DMS53 (cell line): ENCODE measurements around the gene UBR3.

Experiments
- DNase-seq: peaks from one replicate; lab custom pipeline; 2025; lab: John Stamatoyannopoulos, UW

UBR3 gene

GRCh38 chr2:170005702-170006101 is 178.4 kb downstream of the UBR3 start:
- DNase-seq: peak; percentile 27

DNA sequence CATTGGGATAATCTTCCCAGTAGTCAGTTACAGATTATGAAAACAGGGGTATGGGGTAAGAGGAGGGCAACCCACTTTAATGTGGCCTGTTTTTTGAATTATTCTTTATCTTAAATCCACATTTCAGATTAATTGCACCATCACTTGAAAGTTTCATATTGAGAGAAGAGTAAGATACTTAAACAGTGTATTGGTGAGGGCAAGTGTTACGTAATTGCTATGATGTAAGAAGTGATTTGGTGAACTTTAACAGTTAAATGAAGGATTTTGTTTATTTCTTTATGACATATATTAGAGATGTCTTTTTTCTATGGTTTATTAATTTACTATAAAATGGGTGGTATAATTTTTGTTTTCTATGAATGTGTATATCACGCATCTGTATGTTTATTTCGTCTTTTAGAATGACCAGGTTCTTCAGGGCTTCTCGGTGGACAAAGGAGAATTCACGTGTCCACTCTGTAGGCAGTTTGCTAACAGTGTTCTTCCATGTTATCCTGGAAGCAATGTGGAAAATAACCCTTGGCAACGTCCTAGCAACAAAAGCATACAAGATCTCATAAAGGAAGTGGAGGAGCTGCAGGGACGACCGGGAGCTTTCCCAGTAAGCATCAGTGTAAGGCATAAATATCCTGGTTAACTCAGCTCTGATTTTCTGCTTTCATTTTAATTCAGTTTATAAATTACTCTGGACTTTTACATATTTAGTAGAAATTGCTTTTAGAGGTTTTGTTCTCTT is 179.5 kb downstream of the UBR3 start:
- DNase-seq: no peak

DNA sequence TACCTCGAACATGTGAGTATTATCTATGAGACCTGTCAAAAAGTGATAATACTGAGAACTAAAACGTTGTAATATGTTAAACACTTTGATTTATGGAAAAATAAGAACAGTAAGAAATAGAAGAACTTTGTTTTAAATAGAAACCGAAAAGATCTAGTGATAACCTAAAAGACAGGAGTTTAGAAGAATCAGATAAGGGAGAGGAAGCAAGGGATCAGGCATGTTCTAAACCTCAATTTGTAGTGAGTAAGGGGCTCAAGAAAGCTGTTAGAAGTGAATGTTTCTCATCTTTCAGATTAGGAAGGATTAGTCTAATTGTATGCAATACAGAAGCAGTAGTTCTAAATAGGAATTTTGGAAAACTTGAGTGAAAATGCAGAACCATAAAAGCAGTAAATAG is 182.0 kb downstream of the UBR3 start:
- DNase-seq: no peak

- no peak for DNase-seq
Observed at GRCh38 chr2:170012773-170013172, 185.5 kb downstream of the UBR3 start.

GRCh38 chr2:170013802-170014551 is 186.7 kb downstream of the UBR3 start:
- DNase-seq: no peak

DNA sequence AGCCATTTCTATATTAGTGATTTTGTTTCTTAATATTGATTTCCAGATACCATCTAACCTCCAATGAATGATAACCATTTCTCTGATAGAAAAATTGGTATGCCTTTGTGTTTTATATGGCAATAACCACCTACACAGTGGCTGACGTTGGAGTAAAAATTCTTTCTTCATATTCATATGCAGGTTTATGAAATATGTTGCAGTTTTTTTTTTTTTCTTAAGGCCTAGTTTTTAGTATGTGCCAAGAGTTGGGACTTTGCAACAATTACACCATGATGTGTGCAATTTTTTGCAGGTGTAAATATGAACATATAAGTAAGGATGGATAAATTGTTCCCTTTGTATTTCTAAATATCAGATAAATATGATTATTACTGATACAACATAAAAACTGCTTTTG is 187.5 kb downstream of the UBR3 start:
- DNase-seq: no peak

- no peak for DNase-seq
Observed at GRCh38 chr2:170017860-170018532, 190.7 kb downstream of the UBR3 start.

- no peak for DNase-seq
Observed at GRCh38 chr2:170019060-170019805, 192.0 kb downstream of the UBR3 start.

GRCh38 chr2:170020777-170021176 is 193.5 kb downstream of the UBR3 start:
- DNase-seq: no peak

GRCh38 chr2:170022692-170023091 is 195.4 kb downstream of the UBR3 start:
- DNase-seq: peak; percentile 98

DNA sequence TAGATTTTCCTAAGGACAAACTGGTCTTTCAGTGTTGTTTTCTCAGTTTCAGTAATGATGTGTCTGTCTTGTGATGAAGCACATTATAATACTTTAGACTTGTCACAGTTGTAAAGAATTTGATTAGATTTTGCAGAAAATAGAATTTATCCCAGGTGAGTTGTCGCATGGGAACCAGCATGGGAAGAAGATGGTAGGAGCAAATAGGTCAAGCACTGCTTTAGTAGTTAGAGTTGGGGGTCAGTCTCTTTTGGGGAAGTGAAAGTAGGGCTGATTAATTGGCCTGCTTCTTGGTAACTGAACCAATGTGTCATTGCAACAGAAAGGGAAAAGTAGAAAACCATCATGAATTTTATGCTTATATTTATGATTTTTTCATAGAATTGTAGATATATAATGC is 197.5 kb downstream of the UBR3 start:
- no peak for DNase-seq

DNA sequence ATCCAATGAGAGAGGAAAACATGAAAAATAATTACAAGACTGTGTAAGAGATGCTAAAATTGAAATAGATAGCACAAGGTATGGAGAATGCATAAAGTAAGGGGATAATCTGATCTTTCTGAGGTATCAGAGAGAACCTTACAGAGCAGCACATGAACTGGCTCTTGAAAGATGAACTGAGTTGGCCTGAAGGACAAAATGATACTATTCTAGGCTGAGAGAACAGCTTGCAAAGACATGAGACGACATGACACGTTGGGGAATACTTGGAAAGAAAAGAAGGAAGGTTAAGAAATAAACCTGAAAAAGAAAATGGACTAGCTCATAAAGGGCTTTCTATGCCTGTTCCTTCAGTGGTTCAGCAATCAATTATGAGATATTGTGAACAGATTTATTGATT is 198.0 kb downstream of the UBR3 start:
- DNase-seq: no peak

DNA sequence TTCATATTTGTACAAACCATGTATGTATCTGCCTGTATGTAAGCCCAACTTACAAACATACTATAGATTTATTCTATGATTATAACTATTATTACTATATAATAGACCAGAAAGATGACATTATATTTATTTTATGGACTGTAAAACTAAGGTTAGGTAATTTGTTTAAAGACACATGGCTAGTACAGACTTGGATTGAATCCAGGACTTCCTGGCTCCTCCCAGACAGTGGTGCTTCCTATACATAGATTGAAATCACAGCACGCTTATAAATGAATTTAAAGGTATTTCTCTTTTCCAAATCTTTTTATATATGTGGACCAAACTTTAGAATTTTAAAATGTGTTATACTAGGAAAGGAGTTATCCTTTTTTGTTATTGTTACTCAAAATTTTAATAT is 199.1 kb downstream of the UBR3 start:
- DNase-seq: no peak

GRCh38 chr2:170029551-170029950 is 202.3 kb downstream of the UBR3 start:
- DNase-seq: no peak

- DNase-seq: no peak
Observed at GRCh38 chr2:170030040-170030439, 202.8 kb downstream of the UBR3 start.

DNA sequence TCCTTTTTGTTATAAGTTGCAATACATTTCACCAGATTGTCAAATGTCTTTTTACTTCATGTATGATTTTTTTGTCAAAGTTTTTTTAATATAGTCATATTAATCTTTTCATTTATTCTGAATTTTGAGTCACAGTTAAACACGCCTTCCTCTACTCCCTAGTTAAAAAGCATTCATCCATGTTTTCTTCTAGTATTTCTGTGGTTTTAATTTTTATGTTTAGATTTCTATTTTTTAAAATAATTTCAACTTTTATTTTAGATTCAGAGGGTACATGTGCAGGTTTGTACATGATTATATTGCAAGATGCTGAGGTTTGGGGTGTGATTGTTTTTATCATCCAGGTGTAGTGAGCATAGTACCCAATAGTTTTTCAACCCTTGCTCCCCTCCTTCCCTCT is 204.0 kb downstream of the UBR3 start:
- DNase-seq: no peak

DNA sequence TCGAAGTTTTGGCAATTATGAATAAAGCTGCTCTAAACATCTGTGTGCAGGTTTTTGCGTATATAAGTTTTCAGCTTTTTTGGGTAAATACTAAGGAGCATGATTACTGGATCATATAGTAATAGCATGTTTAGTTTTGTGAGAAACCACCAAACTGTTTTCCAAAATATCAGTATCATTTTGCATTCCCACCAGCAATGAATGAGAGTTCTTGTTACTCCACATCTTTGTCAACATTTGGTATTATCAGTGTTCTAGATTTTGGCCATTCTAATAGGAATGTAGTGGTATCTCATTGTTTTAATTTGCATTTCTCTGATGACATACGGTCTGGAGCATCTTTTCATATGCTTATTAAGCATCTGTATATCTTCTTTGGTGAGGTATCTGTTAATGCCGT is 207.3 kb downstream of the UBR3 start:
- no peak for DNase-seq

- DNase-seq: no peak
Observed at GRCh38 chr2:170038734-170039133, 211.5 kb downstream of the UBR3 start.

DNA sequence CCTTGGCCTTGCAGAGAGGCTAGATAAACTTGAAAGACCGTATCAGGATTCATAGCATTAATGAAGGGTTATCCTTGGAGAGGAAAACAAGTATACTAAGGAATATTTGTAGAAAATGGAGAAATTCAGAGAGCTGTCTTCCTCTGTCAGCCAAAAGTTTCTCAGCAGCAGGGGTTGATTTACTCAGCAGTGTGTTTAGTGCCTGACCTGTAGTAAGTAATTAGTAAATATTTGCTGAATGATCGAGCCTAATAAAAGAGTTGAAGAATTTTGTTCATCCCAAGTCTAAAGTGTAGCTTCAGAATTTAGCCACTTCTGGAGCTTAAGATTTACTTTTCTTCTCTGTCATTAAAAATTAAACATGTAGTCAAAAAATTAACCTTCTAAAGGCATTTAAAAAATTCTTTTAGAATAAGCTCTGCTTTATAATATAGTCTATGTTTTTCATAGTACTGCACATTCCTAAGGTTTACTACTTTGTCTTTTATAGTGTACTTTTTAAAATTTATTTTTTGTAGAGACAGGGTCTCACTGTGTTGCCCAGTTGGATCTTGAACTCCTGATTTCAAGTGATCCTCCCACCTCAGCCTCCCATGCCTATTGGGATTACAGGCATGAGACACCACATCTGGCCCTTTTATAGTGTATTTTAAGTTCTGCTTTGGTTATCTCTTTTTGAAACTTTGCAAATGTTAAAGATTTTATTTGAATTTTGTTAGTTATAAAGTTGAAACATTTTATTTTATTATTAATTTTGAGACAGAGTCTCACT is 212.3 kb downstream of the UBR3 start:
- DNase-seq: no peak

GRCh38 chr2:170044751-170045478 is 217.7 kb downstream of the UBR3 start:
- DNase-seq: no peak
